Tibial artery (tissue), 4 donors: ENCODE results near the gene SLIT3.

Experiments
- DNase-seq, 2 donors: peaks; one replicate each; pipeline ENCODE4 v3.0.0-alpha.2; 2019
- H3K27ac ChIP-seq, 2 donors: fragments of 200-600 bp; sonication (generic) in 1 of 2; 1 replicate in 1 of 2; 2 replicates in 1 of 2; pipeline ENCODE4 v1.5.1; 2018 to 2019; ENCODE audit warnings: mild to moderate bottlenecking in 1 of 2
- H3K27me3 ChIP-seq, 2 donors: fragments of 200-600 bp; sonication (generic) in 1 of 2; one replicate each; pipeline versions ENCODE4 v1.5.1 to v1.6.0; 2016 to 2019
- H3K36me3 ChIP-seq, 3 donors: fragments of 200-600 bp; sonication (generic) in 2 of 3; one replicate each; pipeline ENCODE4 v1.5.1; 2016 to 2019; ENCODE audit warnings: mild to moderate bottlenecking in 2 of 3
- H3K4me1 ChIP-seq, 4 donors: fragments of 200-600 bp; sonication (generic) in 2 of 4; 1 replicate in 3 of 4; 2 replicates in 1 of 4; pipeline ENCODE4 v1.5.1; 2016 to 2019
- H3K4me3 ChIP-seq, 2 donors: fragments of 200-600 bp; sonication (generic) in 1 of 2; 1 replicate in 1 of 2; 2 replicates in 1 of 2; pipeline ENCODE4 v1.5.1; 2018 to 2019; ENCODE audit warnings: mild to moderate bottlenecking in 2 of 2
- H3K9me3 ChIP-seq, 3 donors: fragments of 200-600 bp; sonication (generic) in 1 of 3; one replicate each; pipeline ENCODE4 v1.5.1; 2016 to 2019
- intact Hi-C: fragments of 100-400 bp; cut with DNase I; formaldehyde crosslinking; loops from one replicate; pipeline ENCODE4 v1.15.0; 2023; ENCODE audit warnings: low total_unique reads
- TF ChIP-seq, protein P1 (sequence below), 2 experiments: fragments of 200-600 bp in 1 of 2; fragments of 450-650 bp in 1 of 2; IDR thresholded peaks; one replicate each; pipeline ENCODE4 v1.5.1; 2017 to 2019; ENCODE audit warnings: antibody characterized with exemption in 2 of 2, mild to moderate bottlenecking in 1 of 2, moderate library complexity in 1 of 2

The SLIT3 gene

DNA sequence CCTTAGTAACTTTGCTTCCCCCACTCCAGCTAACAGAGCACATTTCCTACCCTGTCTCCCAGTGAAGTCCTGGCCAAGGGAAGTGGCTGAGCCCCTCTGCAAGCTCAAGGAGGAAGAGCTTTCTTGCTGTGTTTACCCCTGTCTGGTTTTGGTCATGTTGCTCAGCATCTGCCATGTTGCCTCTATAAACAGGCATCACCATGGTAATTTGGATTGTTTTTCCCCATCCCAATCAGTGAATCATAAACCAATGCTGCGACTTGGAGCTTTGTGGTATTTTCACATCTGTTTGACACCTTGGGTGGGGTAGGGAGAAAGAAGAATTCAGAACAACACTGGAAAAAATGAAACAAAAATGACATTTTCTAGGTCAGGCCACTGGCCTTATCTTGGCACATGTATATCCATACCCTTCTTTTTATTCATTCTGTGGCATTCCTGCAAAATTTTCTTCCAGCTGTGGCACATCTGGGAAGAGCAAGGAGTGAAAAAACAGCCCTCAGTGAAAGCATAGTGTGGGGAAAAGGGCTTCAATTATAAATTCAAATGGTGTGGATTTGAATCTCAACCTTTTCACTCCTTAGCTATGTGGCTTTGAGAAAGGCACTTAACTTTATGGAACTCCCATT, 42.5 kb downstream of the SLIT3 start:
- no peak overlapping the region for H3K4me3 ChIP-seq
- DNase-seq = no peak
- H3K27me3 ChIP-seq = no peaks in the 10 kb centered on the region
- no peaks in the 10 kb centered on the region for H3K9me3 ChIP-seq
- intact Hi-C loops = no loop called here
- H3K36me3 ChIP-seq = no peaks in the 10 kb centered on the region
- TF ChIP-seq, protein P1, sequence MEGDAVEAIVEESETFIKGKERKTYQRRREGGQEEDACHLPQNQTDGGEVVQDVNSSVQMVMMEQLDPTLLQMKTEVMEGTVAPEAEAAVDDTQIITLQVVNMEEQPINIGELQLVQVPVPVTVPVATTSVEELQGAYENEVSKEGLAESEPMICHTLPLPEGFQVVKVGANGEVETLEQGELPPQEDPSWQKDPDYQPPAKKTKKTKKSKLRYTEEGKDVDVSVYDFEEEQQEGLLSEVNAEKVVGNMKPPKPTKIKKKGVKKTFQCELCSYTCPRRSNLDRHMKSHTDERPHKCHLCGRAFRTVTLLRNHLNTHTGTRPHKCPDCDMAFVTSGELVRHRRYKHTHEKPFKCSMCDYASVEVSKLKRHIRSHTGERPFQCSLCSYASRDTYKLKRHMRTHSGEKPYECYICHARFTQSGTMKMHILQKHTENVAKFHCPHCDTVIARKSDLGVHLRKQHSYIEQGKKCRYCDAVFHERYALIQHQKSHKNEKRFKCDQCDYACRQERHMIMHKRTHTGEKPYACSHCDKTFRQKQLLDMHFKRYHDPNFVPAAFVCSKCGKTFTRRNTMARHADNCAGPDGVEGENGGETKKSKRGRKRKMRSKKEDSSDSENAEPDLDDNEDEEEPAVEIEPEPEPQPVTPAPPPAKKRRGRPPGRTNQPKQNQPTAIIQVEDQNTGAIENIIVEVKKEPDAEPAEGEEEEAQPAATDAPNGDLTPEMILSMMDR (IDR thresholded peaks at IDR 0.05) = no peak
- H3K4me1 ChIP-seq = peaks cover 0 to 20% (median 3%) of the 10 kb centered on the region in 4 donors
- H3K27ac ChIP-seq = no peak overlapping the region

DNA sequence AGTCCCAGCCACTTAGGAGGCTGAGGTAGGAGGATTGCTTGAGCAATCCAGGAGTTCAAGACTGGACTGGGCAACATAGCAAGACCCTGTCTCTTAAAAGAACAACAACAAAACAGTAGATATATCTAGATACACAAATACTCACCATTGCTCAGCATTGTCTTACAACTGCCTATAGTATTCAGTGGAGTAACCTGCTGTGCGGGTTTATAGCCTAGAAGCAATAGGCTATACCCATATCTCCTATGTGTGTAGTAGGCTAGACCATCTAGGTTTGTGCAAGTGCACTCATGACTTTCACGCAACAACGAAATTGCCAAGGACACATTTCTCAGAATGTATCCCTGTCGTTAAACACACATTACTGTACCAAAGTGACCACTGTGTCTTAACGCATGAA, 44.7 kb downstream of the SLIT3 start:
- peaks cover 0 to under 1% (median 0%) of the 10 kb centered on the region in 3 donors for H3K36me3 ChIP-seq
- TF ChIP-seq, protein P1 (IDR thresholded peaks at IDR 0.05) = no peak
- no peaks in the 10 kb centered on the region for H3K27me3 ChIP-seq
- intact Hi-C loops = no loop called here
- no peaks in the 10 kb centered on the region for H3K9me3 ChIP-seq
- no peak overlapping the region for H3K4me3 ChIP-seq
- DNase-seq = no peak
- H3K4me1 ChIP-seq = peaks cover 0 to 23% (median 3%) of the 10 kb centered on the region in 4 donors
- no peak overlapping the region for H3K27ac ChIP-seq

DNA sequence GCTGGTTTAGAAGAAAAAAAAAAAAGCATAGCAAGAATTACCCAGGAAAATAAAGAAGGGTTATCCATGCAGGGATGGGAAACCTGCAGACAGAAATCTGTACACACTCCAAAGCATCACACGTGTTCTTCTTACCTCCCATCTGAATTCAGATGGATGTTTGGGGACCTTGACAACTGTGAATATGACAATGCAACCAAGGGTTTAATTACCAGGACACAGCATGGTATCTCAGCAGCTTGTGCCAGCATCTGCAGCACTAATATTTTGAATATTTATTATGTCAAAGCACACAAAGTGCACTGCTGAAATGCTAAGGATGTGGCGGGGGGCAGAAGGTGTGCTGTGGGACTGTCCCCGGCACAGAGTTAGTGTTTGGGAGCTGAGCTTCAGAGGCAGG, 47.9 kb downstream of the SLIT3 start:
- TF ChIP-seq, protein P1 (IDR thresholded peaks at IDR 0.05) = no peak
- Histone ChIP-seq H3K27ac (no peak overlapping the region), H3K4me1 (peaks cover 0 to 28% (median 10%) of the 10 kb centered on the region in 4 donors), H3K4me3 (no peak overlapping the region), H3K36me3 (peaks cover 0 to 15% (median 10%) of the 10 kb centered on the region in 3 donors), H3K9me3 (no peaks in the 10 kb centered on the region), H3K27me3 (no peaks in the 10 kb centered on the region)
- no peak for DNase-seq
- intact Hi-C loops = no loop called here

DNA sequence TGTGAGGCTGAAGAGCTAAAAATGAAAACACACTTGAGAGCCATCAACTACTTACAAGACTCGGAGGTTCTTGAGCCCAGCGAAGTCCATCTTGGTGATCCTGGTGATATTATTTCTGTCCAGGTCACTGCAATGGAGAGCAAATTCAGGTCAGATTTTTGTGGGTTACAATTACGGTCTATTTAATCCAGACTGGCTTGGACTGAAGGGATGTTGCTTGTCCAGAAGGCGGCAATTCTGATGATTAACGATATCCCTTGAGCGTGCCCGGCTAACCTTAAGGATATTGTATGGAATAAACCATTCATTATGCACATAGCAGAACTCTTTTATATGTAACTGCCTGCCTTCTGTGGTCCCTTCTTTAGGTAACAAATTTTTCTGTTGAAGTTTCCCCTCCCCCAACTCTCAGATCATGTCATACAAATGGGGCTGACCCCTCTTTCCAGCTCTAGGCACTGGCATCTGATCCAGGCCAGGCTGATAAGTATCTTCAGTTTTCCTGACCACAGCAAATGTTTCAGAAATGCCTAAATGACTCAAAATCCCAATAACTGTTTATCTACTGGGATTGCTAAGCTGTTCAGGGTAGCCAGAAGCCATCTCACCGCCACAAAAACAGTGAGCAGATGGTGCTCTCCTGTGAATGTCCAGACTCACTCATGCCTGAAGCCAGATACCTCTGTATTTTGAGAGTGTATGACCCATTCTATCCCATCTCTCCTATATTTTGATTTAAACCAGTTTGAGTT, 49.4 kb downstream of the SLIT3 start:
- Histone ChIP-seq H3K27ac (no peak overlapping the region), H3K4me3 (no peak overlapping the region), H3K9me3 (no peaks in the 10 kb centered on the region), H3K36me3 (peaks cover 0 to 15% (median 10%) of the 10 kb centered on the region in 3 donors), H3K4me1 (peaks cover 0 to 28% (median 10%) of the 10 kb centered on the region in 4 donors), H3K27me3 (no peaks in the 10 kb centered on the region)
- DNase-seq = no peak
- TF ChIP-seq, protein P1 (IDR thresholded peaks at IDR 0.05) = no peak
- intact Hi-C loops = no loop called here

DNA sequence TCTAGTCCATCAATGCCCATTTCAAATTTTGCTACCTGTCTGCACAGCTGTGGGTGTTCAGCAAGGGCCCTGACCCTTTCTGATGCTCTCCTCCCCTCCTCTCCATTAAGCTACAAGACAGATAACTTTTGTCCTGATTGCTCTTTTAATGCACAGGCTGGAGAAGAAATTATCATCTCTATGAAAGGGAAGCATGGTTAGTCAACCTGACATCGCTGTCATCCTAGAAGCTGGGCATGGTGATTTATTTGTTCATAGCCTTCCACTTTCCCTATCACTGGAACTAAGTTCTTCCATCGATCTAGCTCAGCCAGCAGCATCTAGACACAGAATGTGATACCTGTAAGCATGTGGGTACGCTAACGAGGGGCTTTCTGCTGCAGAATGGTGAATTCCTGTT, 50.1 kb downstream of the SLIT3 start:
- H3K27ac ChIP-seq = no peak overlapping the region
- H3K27me3 ChIP-seq = no peaks in the 10 kb centered on the region
- TF ChIP-seq, protein P1 (IDR thresholded peaks at IDR 0.05) = no peak
- DNase-seq = no peak
- H3K36me3 ChIP-seq = peaks cover 0 to 15% (median 10%) of the 10 kb centered on the region in 3 donors
- H3K4me1 ChIP-seq = peaks cover 0 to 28% (median 10%) of the 10 kb centered on the region in 4 donors
- intact Hi-C loops = no loop called here
- H3K9me3 ChIP-seq = no peaks in the 10 kb centered on the region
- no peak overlapping the region for H3K4me3 ChIP-seq
